Muscle layer of duodenum (tissue), 2 donors: Measurements from ENCODE around the gene RAD51B.

Experiments used
- H3K27ac ChIP-seq: one replicate; pipeline ENCODE4 v1.7.0; 2013; ENCODE audit warnings: mild to moderate bottlenecking, low read length
- H3K27me3 ChIP-seq: one replicate; pipeline ENCODE4 v1.7.0; 2013; ENCODE audit warnings: low read depth, mild to moderate bottlenecking, control low read depth, low read length
- H3K36me3 ChIP-seq, 2 donors: one replicate each; pipeline ENCODE4 v1.7.0; 2013; ENCODE audit warnings: low read length in 2 of 2, control low read depth in 1 of 2, mild to moderate bottlenecking in 1 of 2; ENCODE audit not compliant: insufficient read depth in 2 of 2, control insufficient read depth in 1 of 2
- H3K4me1 ChIP-seq, 2 donors: one replicate each; pipeline ENCODE4 v1.7.0; 2013; ENCODE audit warnings: low read length in 2 of 2, mild to moderate bottlenecking in 2 of 2, control low read depth in 1 of 2, moderate library complexity in 1 of 2; ENCODE audit not compliant: insufficient read depth in 2 of 2, control insufficient read depth in 1 of 2
- H3K4me3 ChIP-seq, 2 donors: one replicate each; pipeline ENCODE4 v1.7.0; 2013; ENCODE audit warnings: low read length in 2 of 2, low read depth in 1 of 2, mild to moderate bottlenecking in 1 of 2
- H3K9me3 ChIP-seq, 2 donors: one replicate each; pipeline ENCODE4 v1.7.0; 2013; ENCODE audit warnings: low read length in 2 of 2, control low read depth in 1 of 2, mild to moderate bottlenecking in 1 of 2; ENCODE audit not compliant: control insufficient read depth in 1 of 2
- donor health status: healthy.

Gene RAD51B

DNA sequence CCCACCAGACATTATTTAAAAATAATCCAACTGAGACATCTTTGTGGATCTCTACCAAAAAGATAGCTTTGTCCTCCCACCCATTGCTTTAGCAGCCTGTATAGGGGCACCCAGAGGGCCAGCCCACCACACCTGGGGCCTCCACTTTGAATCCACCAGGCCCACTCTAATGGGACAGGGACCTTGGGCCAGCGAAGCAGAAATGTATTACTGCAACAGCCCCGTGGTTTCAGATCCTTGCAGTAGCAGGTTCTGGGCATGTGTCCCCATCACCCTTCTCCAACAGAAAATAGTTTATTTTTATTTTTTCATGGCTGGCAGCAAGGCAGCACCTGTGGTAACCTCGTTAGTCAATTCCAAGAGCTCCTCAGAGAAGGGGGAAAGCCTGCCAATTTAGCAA is 754.9 kb downstream of the RAD51B start:
- H3K9me3 ChIP-seq = no peaks in the 10 kb centered on the region
- H3K4me1 ChIP-seq = peaks cover 5 to 10% of the 10 kb centered on the region in 2 donors
- no peak overlapping the region for H3K27ac ChIP-seq
- no peaks in the 10 kb centered on the region for H3K27me3 ChIP-seq
- H3K4me3 ChIP-seq = no peak overlapping the region
- H3K36me3 ChIP-seq = no peaks in the 10 kb centered on the region

GRCh38 chr14:68574906-68575305 is 755.3 kb downstream of the RAD51B start:
- Histone ChIP-seq H3K27me3 (no peaks in the 10 kb centered on the region), H3K27ac (no peak overlapping the region)

DNA sequence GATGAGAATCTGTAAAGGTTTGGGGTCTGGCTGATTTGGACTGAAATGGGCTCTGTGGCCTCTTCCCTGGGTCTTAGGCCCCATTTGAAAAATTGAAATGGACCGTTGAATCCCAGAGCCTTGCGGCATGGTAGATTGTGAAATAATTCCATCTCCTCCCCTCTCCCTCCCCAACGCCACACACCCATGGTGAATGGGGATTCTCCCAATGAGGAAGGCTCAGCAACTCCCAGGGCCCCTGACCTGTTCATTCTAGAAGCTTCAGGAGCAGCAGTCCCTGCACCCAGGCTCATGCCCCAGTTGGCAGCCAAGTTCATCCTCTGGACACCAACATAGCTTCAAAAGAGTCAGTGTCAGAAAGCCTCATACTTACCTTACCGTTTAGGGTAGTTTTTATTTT is 755.8 kb downstream of the RAD51B start:
- H3K4me3 ChIP-seq = no peak overlapping the region
- no peaks in the 10 kb centered on the region for H3K27me3 ChIP-seq
- no peaks in the 10 kb centered on the region for H3K9me3 ChIP-seq
- no peak overlapping the region for H3K27ac ChIP-seq
- H3K36me3 ChIP-seq = no peaks in the 10 kb centered on the region
- peaks cover 0 to under 1% of the 10 kb centered on the region in 2 donors for H3K4me1 ChIP-seq

More at GRCh38 chr14:68574906-68575305, 755.3 kb downstream of the RAD51B start:
- Histone ChIP-seq H3K36me3 (no peaks in the 10 kb centered on the region), H3K9me3 (no peaks in the 10 kb centered on the region), H3K4me3 (no peak overlapping the region), H3K4me1 (peaks cover 1 to 6% of the 10 kb centered on the region in 2 donors)

DNA sequence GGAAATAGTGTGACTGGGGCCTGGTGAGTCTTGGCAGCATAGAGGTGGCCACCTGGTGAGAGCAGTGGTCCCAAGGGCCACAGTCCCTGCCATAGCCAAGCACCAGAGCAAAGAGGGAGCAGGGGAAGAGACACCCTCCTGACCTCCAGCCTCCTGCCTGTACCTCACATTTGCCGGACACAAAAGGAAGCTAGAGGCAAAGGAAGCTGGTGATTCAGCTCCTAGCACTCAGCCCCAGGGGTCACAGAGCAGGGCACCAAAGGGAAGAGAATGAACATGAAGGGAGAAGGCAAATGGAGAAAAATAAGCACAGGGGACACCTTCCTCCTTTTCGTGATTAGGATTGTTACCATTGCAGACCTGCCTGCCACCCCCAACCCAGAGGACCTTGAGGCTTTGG is 756.5 kb downstream of the RAD51B start:
- Histone ChIP-seq H3K4me1 (no peaks in the 10 kb centered on the region), H3K36me3 (no peaks in the 10 kb centered on the region), H3K27ac (peak overlapping the region; percentile 17), H3K4me3 (no peak overlapping the region), H3K27me3 (no peaks in the 10 kb centered on the region), H3K9me3 (no peaks in the 10 kb centered on the region)

GRCh38 chr14:68576496-68577244 is 757.1 kb downstream of the RAD51B start:
- H3K36me3 ChIP-seq = no peaks in the 10 kb centered on the region
- peak overlapping the region; percentile 17 for H3K27ac ChIP-seq
- no peaks in the 10 kb centered on the region for H3K4me1 ChIP-seq
- H3K4me3 ChIP-seq = no peak overlapping the region
- no peaks in the 10 kb centered on the region for H3K27me3 ChIP-seq
- H3K9me3 ChIP-seq = no peaks in the 10 kb centered on the region

GRCh38 chr14:68577802-68578541 is 758.4 kb downstream of the RAD51B start:
- Histone ChIP-seq H3K36me3 (no peaks in the 10 kb centered on the region), H3K4me3 (no peak overlapping the region), H3K9me3 (no peaks in the 10 kb centered on the region), H3K27ac (no peak overlapping the region), H3K4me1 (no peaks in the 10 kb centered on the region), H3K27me3 (no peaks in the 10 kb centered on the region)

GRCh38 chr14:68578597-68578996 is 759.0 kb downstream of the RAD51B start:
- H3K4me1 ChIP-seq = no peaks in the 10 kb centered on the region
- no peak overlapping the region for H3K27ac ChIP-seq
- no peaks in the 10 kb centered on the region for H3K36me3 ChIP-seq

GRCh38 chr14:68580096-68580645 is 760.6 kb downstream of the RAD51B start:
- no peaks in the 10 kb centered on the region for H3K9me3 ChIP-seq
- H3K36me3 ChIP-seq = no peaks in the 10 kb centered on the region
- H3K4me1 ChIP-seq = no peaks in the 10 kb centered on the region
- no peaks in the 10 kb centered on the region for H3K27me3 ChIP-seq
- no peak overlapping the region for H3K4me3 ChIP-seq
- no peak overlapping the region for H3K27ac ChIP-seq

More at GRCh38 chr14:68578597-68578996, 759.0 kb downstream of the RAD51B start:
- Histone ChIP-seq H3K27me3 (no peaks in the 10 kb centered on the region), H3K4me3 (no peak overlapping the region), H3K9me3 (no peaks in the 10 kb centered on the region)

DNA sequence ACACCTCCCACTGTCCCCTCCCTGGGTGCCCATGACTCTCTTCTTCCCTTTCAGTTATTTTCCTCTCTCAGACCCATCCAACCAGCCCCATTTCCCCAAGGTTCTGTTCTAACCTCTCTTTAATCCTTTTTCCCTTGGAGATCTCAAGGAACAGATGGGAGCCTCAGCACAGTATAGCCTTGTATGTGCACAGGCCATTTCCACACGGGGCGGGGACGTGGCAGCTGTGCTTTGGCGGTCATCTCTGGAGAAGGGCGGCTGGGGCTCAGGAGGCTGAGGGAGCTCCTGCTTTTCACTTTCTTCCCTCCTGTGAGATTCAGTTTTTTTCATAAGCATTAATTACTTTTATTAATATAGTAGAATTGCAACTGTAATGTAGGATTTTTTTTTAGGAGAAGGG is 761.1 kb downstream of the RAD51B start:
- no peak overlapping the region for H3K27ac ChIP-seq
- no peak overlapping the region for H3K4me3 ChIP-seq
- no peaks in the 10 kb centered on the region for H3K4me1 ChIP-seq
- no peaks in the 10 kb centered on the region for H3K27me3 ChIP-seq
- H3K9me3 ChIP-seq = no peaks in the 10 kb centered on the region
- H3K36me3 ChIP-seq = no peaks in the 10 kb centered on the region

- Histone ChIP-seq H3K4me3 (no peak overlapping the region), H3K4me1 (peaks cover 9 to 25% of the 10 kb centered on the region in 2 donors), H3K27ac (no peak overlapping the region), H3K27me3 (no peaks in the 10 kb centered on the region), H3K36me3 (no peaks in the 10 kb centered on the region), H3K9me3 (no peaks in the 10 kb centered on the region)
These were observed 764.1 kb downstream of the RAD51B start for GRCh38 chr14:68583548-68584280.

- Histone ChIP-seq H3K27ac (no peak overlapping the region), H3K9me3 (no peaks in the 10 kb centered on the region), H3K27me3 (no peaks in the 10 kb centered on the region), H3K36me3 (no peaks in the 10 kb centered on the region), H3K4me1 (peaks cover 9 to 34% of the 10 kb centered on the region in 2 donors), H3K4me3 (no peak overlapping the region)
These were observed 765.2 kb downstream of the RAD51B start for GRCh38 chr14:68584786-68585185.
